HepG2 (cell line): ENCODE results near the gene LDLRAD4. TPM values are rescaled to one million over a fixed set of nuclear protein-coding genes. Genes with fewer than 3 reads are reported as not detected.

Source experiments
- ATAC-seq: fragments of 200-7000 bp; cut with Tn5 transposase; 3 replicates; pipeline ENCODE4 v1.9.1; 2020; ENCODE audit warnings: mild to moderate bottlenecking, moderate library complexity
- BruUV-seq: library from RNA; stranded (reverse); fragments of 400-500 nt; replicated peaks from 2 replicates; lab custom pipeline; 2021; lab: Mats Ljungman, UMichigan
- CTCF ChIA-PET: fragments of 300-600 bp; formaldehyde crosslinking; extraction: SDS; loops from one replicate; lab custom pipeline; 2021; ENCODE audit warnings: low total read pairs, inconsistent platforms, low intra/inter-chr PET ratio; lab: Yijun Ruan, JAX
- POLR2A ChIA-PET: fragments of 350-600 bp; sonication (Branson Sonifier 250); formaldehyde crosslinking; loops from one replicate; lab custom pipeline; 2020; ENCODE audit warnings: antibody characterized with exemption, inconsistent platforms; lab: Yijun Ruan, JAX
- DNase-seq: peaks from one replicate; pipeline ENCODE4 v3.0.0-alpha.2; 2015; ENCODE audit warnings: low spot score
- FAIRE-seq: peaks from 3 replicates; lab custom pipeline; 2011; peaks lifted over from hg19 to GRCh38; lab: Jason Lieb, UNC
- H2AFZ ChIP-seq: one replicate; pipeline ENCODE4 v1.6.1; 2011; ENCODE audit warnings: low read length, inconsistent platforms
- H3K27ac ChIP-seq: fragments of 300-600 bp; 3 replicates; pipeline ENCODE4 v1.8.0; 2011; ENCODE audit warnings: mixed run types, mild to moderate bottlenecking, mixed read lengths, low read length, inconsistent platforms; ENCODE audit not compliant: insufficient read depth; ENCODE audit errors: extremely low read length
- H3K27me3 ChIP-seq, 2 experiments: fragments of 200-600 bp in 1 of 2; 2 replicates in 1 of 2; 3 replicates in 1 of 2; pipeline versions ENCODE4 v1.6.0 to v1.8.0; 2011; ENCODE audit warnings: low read length in 2 of 2, mild to moderate bottlenecking in 2 of 2, moderate library complexity in 2 of 2, inconsistent platforms in 1 of 2; ENCODE audit not compliant: insufficient read depth in 2 of 2, control insufficient read depth in 1 of 2
- H3K36me3 ChIP-seq, 2 experiments: fragments of 200-600 bp in 1 of 2; replicated peaks in 1 of 2; 2 replicates in 1 of 2; 3 replicates in 1 of 2; pipeline versions ENCODE4 v1.5.1 to v1.8.0; 2011; ENCODE audit warnings: low read length in 2 of 2, inconsistent platforms in 1 of 2; ENCODE audit not compliant: insufficient read depth in 2 of 2, control insufficient read depth in 1 of 2
- H3K4me1 ChIP-seq: 2 replicates; pipeline ENCODE4 v1.5.1; 2012; ENCODE audit warnings: low read length, inconsistent platforms; ENCODE audit not compliant: insufficient read depth
- H3K4me2 ChIP-seq: 2 replicates; pipeline ENCODE4 v1.6.0; 2011; ENCODE audit warnings: low read depth, low read length, inconsistent platforms
- H3K4me3 ChIP-seq, 3 experiments: fragments of 200-600 bp in 1 of 3; sonication (generic), shearing (Covaris generic) in 1 of 3; replicated peaks in 1 of 3; 2 replicates each; pipeline ENCODE4 v1.5.1; 2011 to 2016; ENCODE audit warnings: low read length in 3 of 3, inconsistent platforms in 2 of 3, low read depth in 2 of 3, mild to moderate bottlenecking in 2 of 3, control low read depth in 1 of 3, mixed read lengths in 1 of 3; ENCODE audit not compliant: insufficient read depth in 1 of 3
- H3K79me2 ChIP-seq: one replicate; pipeline ENCODE4 v1.6.1; 2011; ENCODE audit warnings: low read length, inconsistent platforms; ENCODE audit not compliant: insufficient read depth
- H3K9ac ChIP-seq: 2 replicates; pipeline ENCODE4 v1.6.0; 2011; ENCODE audit warnings: mild to moderate bottlenecking, low read depth, low read length, inconsistent platforms; ENCODE audit not compliant: insufficient read depth
- H3K9me3 ChIP-seq: 2 replicates; pipeline ENCODE4 v1.5.1; 2012; ENCODE audit warnings: mild to moderate bottlenecking, low read length
- H4K20me1 ChIP-seq: 2 replicates; pipeline ENCODE4 v1.6.0; 2011; ENCODE audit warnings: inconsistent platforms, mild to moderate bottlenecking, low read length, moderate library complexity; ENCODE audit not compliant: insufficient read depth
- KDM4B ChIP-seq: sonication (generic); formaldehyde crosslinking; IDR thresholded peaks from 2 replicates; pipeline ENCODE4 v1.4.0; 2020; ENCODE audit warnings: missing genetic modification reagents
- KLF6 ChIP-seq: IDR thresholded peaks from 2 replicates; pipeline ENCODE4 v1.8.0; 2016; ENCODE audit warnings: missing biosample characterization, missing genetic modification reagents
- KLF9 ChIP-seq: IDR thresholded peaks from 2 replicates; pipeline ENCODE4 v1.6.1; 2016; ENCODE audit warnings: low read depth
- LCORL ChIP-seq, 2 experiments: fragments of 450-650 bp in 1 of 2; sonication (generic) in 1 of 2; formaldehyde crosslinking in 1 of 2; IDR thresholded peaks; 2 replicates each; pipeline versions ENCODE4 v1.5.0 to v1.6.1; 2017 to 2020; ENCODE audit warnings: antibody characterized with exemption in 1 of 2, missing genetic modification reagents in 1 of 2
- PHF20 ChIP-seq: sonication (generic); formaldehyde crosslinking; IDR thresholded peaks from 2 replicates; pipeline ENCODE4 v1.5.0; 2020; ENCODE audit warnings: mild to moderate bottlenecking, missing genetic modification reagents
- SCMH1 ChIP-seq: sonication (generic); formaldehyde crosslinking; IDR thresholded peaks from 2 replicates; pipeline ENCODE4 v1.9.0; 2021; ENCODE audit warnings: missing genetic modification reagents, mild to moderate bottlenecking, borderline replicate concordance
- ZBTB4 ChIP-seq: sonication (generic); formaldehyde crosslinking; IDR thresholded peaks from 2 replicates; pipeline ENCODE4 v1.4.0; 2020; ENCODE audit warnings: missing genetic modification reagents, mild to moderate bottlenecking, borderline replicate concordance
- ZNF234 ChIP-seq: sonication (generic); formaldehyde crosslinking; conservative IDR thresholded peaks from 2 replicates; pipeline ENCODE4 v1.5.1; 2020; ENCODE audit warnings: mild to moderate bottlenecking, missing genetic modification reagents
- ZNF512B ChIP-seq: sonication (generic); formaldehyde crosslinking; IDR thresholded peaks from 2 replicates; pipeline ENCODE4 v1.5.1; 2020; ENCODE audit warnings: missing genetic modification reagents, mild to moderate bottlenecking, borderline replicate concordance
- WGBS: methylation state at CpG from one replicate; pipeline ENCODE4 v1.1.6; 2017; ENCODE audit warnings: low lambda C conversion rate; 5-methylcytosine and 5-hydroxymethylcytosine counted together
- in situ Hi-C: cut with HindIII; loops from 2 replicates; pipeline ENCODE4 v1.10.0; 2017; ENCODE audit warnings: low pct_unique_long_range_greater_than_20kb; ENCODE audit not compliant: extremely low pct_ligation_motif_present
- intact Hi-C: fragments of 100-400 bp; cut with micrococcal nuclease; formaldehyde crosslinking; loops from one replicate; pipeline ENCODE4 v1.10.0; 2022; ENCODE audit not compliant: unreplicated experiment
- polyA plus RNA-seq, 8 experiments: library from polyadenylated mRNA; depleted of rRNA in 3 of 8; stranded (reverse) in 7 of 8; unstranded in 1 of 8; fragments of >200 nt; fragmentation: Illumina TruSeq in 4 of 8; extraction: Trizol in 4 of 8; gene quantifications; 2 replicates each; pipeline versions ENCODE4 v1.2.1 to v1.2.3, GENCODE V29; 2011 to 2016; ENCODE audit warnings: low read depth in 4 of 8, missing spikeins in 1 of 8, mixed read lengths in 1 of 8; ENCODE audit not compliant: insufficient read depth in 1 of 8
- total RNA-seq, 5 experiments: library from RNA; depleted of rRNA; stranded (reverse); fragments of >200 nt; fragmentation: Illumina TruSeq; extraction: Trizol; gene quantifications; 2 replicates each; pipeline ENCODE4 v1.2.3, GENCODE V29; 2016; ENCODE audit warnings: low read depth in 1 of 5
- TF ChIP-seq, protein P1 (sequence below): sonication (generic); formaldehyde crosslinking; IDR thresholded peaks from 2 replicates; pipeline ENCODE4 v1.5.0; 2020; ENCODE audit warnings: missing genetic modification reagents
- TF ChIP-seq, protein P2 (sequence below): sonication (generic); formaldehyde crosslinking; IDR thresholded peaks from 2 replicates; pipeline ENCODE4 v1.4.0; 2020; ENCODE audit warnings: low read depth, missing genetic modification reagents

LDLRAD4 gene
- total and polyA plus RNA-seq, 2 of the 13 experiments (the other 11 are each of a cell fraction or from before 2014, with no cell fraction given) = 13.6 to 20.9 TPM

DNA sequence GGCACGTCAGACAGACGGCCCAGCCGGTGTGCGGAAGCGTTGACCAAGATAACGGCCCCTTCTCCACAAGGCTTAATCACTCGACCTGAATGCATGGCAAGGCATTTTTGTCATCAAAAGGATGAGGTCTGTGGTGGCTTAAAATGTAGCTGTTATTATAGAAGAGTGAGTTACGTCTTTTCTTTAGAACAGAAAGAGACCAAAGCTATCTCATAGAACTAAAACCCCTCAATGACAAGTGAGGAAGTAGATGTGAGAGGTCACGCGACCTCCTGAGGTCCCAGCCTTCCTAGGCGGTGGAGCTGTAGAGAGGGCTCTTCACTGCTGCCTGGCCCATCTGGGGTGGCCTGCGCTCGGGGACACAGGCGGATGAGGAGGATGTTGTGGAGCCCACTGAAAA lies 75.7 kb downstream of the LDLRAD4 start (continued):
- TF ChIP-seq ZNF512B (CRISPR knock-in tag) = no peak

DNA sequence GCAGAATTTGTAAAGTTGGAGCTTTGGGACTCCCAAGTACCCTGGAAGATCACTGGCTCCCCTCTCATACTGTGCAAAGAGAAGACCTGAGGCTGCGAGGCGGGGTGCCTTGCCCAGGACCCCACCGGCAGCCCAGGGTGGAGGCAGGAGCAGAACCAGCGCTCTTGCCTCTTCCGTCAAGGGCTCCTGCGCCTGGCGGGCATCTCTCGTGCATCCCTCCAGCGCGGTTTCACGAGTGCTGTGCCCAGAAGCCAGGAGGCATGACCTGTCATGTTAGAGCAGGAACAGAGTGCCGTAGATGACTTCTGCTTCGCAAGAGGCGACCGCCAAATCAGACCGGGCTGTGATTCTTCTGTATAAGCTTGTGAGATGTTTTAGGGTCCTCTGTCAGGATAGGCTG lies 77.3 kb downstream of the LDLRAD4 start:
- in situ Hi-C loops (no loop called here), intact Hi-C loops (no loop called here)
- peaks cover 1% of the 10 kb centered on the region; the same call in 1 of the 2 replicates for H3K4me1 ChIP-seq
- no peak overlapping the region for H2AFZ ChIP-seq
- H3K27me3 ChIP-seq = no peaks in the 10 kb centered on the region
- no peak for DNase-seq
- H4K20me1 ChIP-seq = no peaks in the 10 kb centered on the region
- H3K4me2 ChIP-seq = no peak overlapping the region
- H3K9me3 ChIP-seq = no peaks in the 10 kb centered on the region
- H3K36me3 ChIP-seq = no peaks in the 10 kb centered on the region
- ChIA-PET CTCF (no interaction called here), POLR2A (no interaction called here)
- 100% methylated on average over 9 of the region's 16 CpGs for WGBS
- no peak overlapping the region for H3K27ac ChIP-seq
- no peak overlapping the region for H3K4me3 ChIP-seq
- no peak for ATAC-seq
- FAIRE-seq = no peak
- H3K79me2 ChIP-seq = no peaks in the 10 kb centered on the region
- H3K9ac ChIP-seq = no peak overlapping the region
- BruUV-seq = no TSS peak
- TF ChIP-seq SCMH1 (CRISPR knock-in tag) (no peak), PHF20 (CRISPR knock-in tag) (no peak), KDM4B (CRISPR knock-in tag) (no peak), KLF9 (CRISPR knock-in tag) (no peak), KLF6 (CRISPR knock-in tag) (no peak), ZNF234 (no peak), LCORL (IDR thresholded peaks at IDR 0.05) (no peak), LCORL (CRISPR knock-in tag; IDR thresholded peaks at IDR 0.05) (no peak), ZBTB4 (no peak)
- TF ChIP-seq, protein P1, sequence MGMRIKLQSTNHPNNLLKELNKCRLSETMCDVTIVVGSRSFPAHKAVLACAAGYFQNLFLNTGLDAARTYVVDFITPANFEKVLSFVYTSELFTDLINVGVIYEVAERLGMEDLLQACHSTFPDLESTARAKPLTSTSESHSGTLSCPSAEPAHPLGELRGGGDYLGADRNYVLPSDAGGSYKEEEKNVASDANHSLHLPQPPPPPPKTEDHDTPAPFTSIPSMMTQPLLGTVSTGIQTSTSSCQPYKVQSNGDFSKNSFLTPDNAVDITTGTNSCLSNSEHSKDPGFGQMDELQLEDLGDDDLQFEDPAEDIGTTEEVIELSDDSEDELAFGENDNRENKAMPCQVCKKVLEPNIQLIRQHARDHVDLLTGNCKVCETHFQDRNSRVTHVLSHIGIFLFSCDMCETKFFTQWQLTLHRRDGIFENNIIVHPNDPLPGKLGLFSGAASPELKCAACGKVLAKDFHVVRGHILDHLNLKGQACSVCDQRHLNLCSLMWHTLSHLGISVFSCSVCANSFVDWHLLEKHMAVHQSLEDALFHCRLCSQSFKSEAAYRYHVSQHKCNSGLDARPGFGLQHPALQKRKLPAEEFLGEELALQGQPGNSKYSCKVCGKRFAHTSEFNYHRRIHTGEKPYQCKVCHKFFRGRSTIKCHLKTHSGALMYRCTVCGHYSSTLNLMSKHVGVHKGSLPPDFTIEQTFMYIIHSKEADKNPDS = no peak
- TF ChIP-seq, protein P2, sequence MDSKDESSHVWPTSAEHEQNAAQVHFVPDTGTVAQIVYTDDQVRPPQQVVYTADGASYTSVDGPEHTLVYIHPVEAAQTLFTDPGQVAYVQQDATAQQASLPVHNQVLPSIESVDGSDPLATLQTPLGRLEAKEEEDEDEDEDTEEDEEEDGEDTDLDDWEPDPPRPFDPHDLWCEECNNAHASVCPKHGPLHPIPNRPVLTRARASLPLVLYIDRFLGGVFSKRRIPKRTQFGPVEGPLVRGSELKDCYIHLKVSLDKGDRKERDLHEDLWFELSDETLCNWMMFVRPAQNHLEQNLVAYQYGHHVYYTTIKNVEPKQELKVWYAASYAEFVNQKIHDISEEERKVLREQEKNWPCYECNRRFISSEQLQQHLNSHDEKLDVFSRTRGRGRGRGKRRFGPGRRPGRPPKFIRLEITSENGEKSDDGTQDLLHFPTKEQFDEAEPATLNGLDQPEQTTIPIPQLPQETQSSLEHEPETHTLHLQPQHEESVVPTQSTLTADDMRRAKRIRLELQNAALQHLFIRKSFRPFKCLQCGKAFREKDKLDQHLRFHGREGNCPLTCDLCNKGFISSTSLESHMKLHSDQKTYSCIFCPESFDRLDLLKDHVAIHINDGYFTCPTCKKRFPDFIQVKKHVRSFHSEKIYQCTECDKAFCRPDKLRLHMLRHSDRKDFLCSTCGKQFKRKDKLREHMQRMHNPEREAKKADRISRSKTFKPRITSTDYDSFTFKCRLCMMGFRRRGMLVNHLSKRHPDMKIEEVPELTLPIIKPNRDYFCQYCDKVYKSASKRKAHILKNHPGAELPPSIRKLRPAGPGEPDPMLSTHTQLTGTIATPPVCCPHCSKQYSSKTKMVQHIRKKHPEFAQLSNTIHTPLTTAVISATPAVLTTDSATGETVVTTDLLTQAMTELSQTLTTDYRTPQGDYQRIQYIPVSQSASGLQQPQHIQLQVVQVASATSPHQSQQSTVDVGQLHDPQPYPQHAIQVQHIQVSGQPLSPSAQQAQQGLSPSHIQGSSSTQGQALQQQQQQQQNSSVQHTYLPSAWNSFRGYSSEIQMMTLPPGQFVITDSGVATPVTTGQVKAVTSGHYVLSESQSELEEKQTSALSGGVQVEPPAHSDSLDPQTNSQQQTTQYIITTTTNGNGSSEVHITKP (CRISPR knock-in tag) = no peak
